Mucosa of stomach (tissue), 1 donor: ENCODE data around the gene RPH3AL.

ENCODE experiments used
- H3K27me3 ChIP-seq: one replicate; pipeline ENCODE4 v1.7.0; 2013; ENCODE audit warnings: mild to moderate bottlenecking, low read length; ENCODE audit not compliant: control insufficient read depth, insufficient read depth
- H3K36me3 ChIP-seq: one replicate; pipeline ENCODE4 v1.7.0; 2013; ENCODE audit warnings: low read length; ENCODE audit not compliant: control insufficient read depth, insufficient read depth
- H3K4me1 ChIP-seq: one replicate; pipeline ENCODE4 v1.7.0; 2013; ENCODE audit warnings: mild to moderate bottlenecking, low read length; ENCODE audit not compliant: control insufficient read depth, insufficient read depth
- H3K4me3 ChIP-seq: one replicate; pipeline ENCODE4 v1.7.0; 2013; ENCODE audit warnings: low read length
- H3K9ac ChIP-seq: one replicate; pipeline ENCODE4 v1.7.0; 2013; ENCODE audit warnings: mild to moderate bottlenecking, low read length, moderate library complexity
- H3K9me3 ChIP-seq: one replicate; pipeline ENCODE4 v1.7.0; 2013; ENCODE audit warnings: mild to moderate bottlenecking, low read length, moderate library complexity; ENCODE audit not compliant: control insufficient read depth
- donor health status: Pancreatic carcinoma.

RPH3AL gene

DNA sequence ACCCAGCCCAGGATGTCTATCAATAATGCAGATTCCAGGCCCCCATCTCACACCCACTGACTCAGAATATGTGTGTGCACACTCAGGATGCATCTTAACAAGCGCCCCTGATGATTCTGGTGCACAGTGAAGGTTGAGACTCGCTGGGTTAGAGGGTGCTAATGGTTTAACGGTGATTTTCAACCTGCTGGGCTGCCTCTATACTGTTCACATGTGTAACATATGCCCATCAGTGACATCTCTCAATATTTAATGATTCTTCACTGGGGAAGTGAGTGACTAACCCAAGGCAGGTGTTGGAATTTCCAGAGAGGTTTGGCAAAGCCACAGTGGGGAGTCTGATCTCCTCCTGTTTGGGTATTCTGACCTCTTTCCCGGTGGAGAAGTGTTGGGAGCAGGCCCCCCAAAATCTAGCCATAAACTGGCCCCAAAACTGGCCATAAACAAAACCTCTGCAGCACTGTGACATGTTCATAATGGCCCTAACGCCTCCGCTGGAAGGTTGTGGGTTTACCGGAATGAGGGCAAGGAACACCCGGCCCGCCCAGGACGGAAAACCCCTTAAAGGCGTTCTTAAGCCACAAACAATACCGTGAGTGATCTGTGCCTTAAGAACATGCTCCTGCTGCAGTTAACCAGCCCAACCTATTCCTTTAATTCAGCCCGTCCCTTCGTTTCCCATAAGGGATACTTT is 167.0 kb downstream of the RPH3AL start:
- Histone ChIP-seq H3K4me3 (no peak overlapping the region), H3K27me3 (peaks cover 33% of the 10 kb centered on the region), H3K9me3 (no peaks in the 10 kb centered on the region)

DNA sequence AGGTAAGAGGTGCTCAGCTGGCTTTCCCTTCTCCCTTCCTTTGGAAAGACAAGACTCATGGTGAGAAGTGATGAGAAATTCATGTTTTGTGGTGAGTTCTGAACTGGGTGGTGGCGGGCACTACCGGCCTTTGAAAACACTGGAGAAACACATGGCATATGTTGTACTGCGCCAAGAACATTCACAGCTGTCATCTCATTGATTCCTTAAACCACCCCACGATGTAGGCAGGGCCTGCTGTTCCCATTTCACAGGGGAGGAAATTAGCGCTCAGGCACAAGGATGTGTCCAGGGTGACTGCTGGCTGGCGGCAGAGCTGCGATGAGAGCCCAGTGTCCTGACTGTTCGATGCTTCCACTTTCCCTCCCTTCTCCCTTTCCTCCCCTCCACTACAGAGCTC is 169.6 kb downstream of the RPH3AL start:
- Histone ChIP-seq H3K27me3 (peaks cover 50% of the 10 kb centered on the region), H3K9me3 (no peaks in the 10 kb centered on the region), H3K9ac (no peak overlapping the region), H3K4me3 (no peak overlapping the region), H3K4me1 (peaks cover 33% of the 10 kb centered on the region), H3K36me3 (no peaks in the 10 kb centered on the region)

More for the DNA sequence above, 167.0 kb downstream of the RPH3AL start:
- no peak overlapping the region for H3K9ac ChIP-seq
- no peaks in the 10 kb centered on the region for H3K36me3 ChIP-seq
- peaks cover 12% of the 10 kb centered on the region for H3K4me1 ChIP-seq

DNA sequence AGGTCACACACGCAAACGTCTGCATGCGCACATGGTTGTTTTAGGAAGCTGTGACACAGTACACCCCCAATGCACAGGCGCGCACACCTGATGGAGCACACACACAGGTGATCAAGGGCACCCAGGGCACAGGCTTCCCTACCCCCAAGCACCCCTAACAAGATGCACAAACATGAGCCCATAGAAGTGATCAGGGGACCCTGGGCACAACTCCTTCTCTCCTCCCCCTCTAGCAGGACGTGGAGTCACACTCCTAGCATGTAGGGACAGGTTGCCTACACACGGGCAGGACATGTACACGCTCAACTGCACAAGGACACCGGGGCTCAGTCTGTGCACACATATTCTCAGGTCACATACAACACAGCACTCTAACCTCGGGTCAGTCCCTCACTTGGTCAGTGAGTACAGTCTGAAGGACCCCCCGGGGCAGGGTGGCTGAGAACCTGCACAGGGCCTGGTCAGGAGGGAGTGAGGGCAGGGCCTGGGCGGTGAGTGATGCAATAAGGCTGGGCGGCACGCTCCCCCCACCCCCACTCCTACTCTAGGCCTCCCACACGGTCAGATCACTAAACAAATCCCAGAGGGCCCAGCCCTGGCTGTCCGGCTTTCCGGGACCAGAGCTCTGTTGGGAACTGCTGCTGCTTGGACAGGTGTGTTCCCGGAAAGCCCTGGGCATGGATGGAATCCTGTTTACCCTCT is 170.4 kb downstream of the RPH3AL start:
- no peak overlapping the region for H3K9ac ChIP-seq
- H3K4me3 ChIP-seq: peak overlapping the region; percentile 25
- H3K4me1 ChIP-seq: peaks cover 33% of the 10 kb centered on the region
- H3K36me3 ChIP-seq: no peaks in the 10 kb centered on the region
- H3K9me3 ChIP-seq: no peaks in the 10 kb centered on the region
- peaks cover 50% of the 10 kb centered on the region for H3K27me3 ChIP-seq

DNA sequence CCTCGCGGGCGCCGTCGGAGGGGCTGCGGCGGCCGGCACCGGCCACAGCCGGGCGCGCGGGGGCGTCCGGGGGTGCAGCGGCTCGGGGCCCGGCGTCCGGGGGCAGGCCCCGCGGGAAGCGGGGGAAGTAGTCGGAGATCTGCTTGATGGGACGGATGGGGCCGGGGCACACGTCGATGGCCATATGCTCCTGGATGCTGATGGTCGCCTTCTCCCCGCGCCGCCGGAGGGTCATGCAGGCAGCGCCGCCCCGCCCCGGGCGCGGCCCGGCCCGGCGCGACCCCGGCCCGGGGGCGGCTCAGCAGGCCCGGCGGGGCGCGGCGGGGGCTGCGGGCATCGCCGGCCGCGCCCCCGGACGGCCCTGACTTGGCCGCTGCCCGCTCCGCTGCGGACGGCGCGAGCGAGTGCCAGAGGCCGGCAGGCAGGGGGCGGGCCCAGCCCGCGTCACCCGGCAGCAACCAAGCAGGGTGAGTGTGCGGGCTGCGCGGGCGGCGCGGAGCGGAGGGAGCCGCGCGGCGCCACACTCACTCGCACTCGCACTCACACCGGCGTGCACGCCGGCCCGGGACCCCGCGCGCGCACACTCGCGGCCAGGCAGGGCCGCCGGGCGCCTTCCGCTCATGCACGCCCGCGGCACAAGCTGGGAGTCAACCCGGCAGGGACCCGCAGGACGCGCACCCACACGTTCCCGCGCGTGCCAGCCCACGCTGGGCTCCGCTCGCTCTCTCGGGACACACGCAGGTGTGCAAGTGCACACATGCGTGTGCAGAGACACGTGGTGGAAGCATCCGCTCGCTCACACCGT is 171.2 kb downstream of the RPH3AL start, which contains the start of gene DOC2B:
Gene DOC2B, minus strand, starts transcription at position 406 of the 805 bp plus-strand sequence. Its CDS starts 171 bp downstream, at position 235.
- no peaks in the 10 kb centered on the region for H3K9me3 ChIP-seq
- peaks cover 33% of the 10 kb centered on the region for H3K4me1 ChIP-seq
- peaks cover 50% of the 10 kb centered on the region for H3K27me3 ChIP-seq
- H3K4me3 ChIP-seq: peak within 1 kb of the TSS; percentile 25
- no peak within 1 kb of the TSS for H3K9ac ChIP-seq
- no peaks in the 10 kb centered on the region for H3K36me3 ChIP-seq

DNA sequence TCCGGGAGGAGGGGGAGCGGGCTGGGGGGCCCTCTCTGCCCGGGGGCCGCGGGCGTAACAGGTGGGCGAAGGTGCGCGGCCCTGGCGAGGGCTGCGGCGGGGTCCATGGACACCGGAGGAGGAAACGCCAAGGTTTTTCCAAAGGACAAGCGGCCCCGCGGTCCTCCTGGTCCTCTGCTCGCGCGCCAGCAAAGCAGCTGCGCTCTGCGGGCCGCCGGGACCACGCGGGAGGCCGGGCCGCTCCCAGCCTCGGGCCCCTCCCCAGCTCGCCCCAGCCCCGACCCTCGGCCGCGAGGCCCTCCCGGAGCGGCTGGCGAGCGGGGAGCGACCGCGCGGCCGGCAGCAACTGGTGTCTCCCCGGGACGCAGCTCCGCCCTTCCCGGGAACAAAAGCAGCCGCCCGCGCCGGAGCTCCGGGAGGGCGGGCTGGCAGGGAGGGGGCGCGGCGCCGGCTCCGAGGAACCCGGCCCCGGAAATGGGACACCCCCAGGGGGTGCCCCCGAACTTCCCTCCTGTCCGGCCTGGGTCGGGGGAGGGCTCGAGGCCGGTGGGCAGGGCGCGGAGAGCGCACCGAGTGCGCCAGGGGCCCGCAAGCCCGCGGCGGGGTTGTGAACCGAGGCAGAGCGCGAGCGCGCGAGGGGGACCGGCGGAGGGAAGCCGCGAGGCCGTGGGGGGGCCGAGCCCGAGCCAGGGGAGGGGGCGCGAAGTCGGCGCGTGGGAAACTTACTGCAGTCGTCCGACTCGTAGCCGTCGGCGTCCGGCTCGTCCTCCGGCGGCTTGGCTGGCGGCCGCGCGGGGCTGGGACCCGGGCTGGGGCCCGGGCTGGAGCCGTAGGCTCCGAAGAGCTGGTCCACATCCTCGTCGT is 172.0 kb downstream of the RPH3AL start:
- Histone ChIP-seq H3K4me1 (peaks cover 33% of the 10 kb centered on the region), H3K4me3 (no peak overlapping the region), H3K9me3 (no peaks in the 10 kb centered on the region), H3K9ac (peak overlapping the region; percentile 43), H3K27me3 (peaks cover 50% of the 10 kb centered on the region), H3K36me3 (no peaks in the 10 kb centered on the region)

DNA sequence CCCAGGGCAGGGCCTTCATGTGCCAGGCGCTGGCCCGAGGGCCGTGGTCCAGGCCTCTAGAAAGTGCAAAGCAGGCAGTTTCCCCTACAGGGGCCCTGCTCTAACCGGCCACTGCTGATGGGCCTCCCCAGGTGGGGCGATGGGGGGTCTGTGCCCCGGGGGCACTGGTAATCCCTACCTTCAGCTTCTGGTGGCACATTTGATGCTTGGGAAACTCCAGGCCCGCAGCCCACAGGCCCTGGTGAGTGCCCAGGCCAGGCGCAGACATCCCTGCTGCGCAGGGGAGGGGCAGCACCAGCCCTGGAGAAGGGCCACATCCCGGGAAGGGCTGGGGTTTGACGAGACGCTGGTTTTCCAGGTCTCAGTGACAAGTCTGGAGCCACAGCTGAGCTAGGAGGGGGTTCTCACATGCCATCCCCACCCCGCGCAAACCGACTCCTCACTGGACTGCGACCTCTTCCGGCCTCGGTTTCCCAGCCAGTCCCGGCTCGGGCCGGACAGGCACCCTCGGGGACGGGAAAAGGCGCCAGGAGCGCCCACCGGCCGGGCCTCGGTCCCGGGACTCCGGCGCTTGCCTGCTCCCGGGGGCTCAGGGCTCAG is 172.7 kb downstream of the RPH3AL start:
- no peaks in the 10 kb centered on the region for H3K36me3 ChIP-seq
- H3K9ac ChIP-seq: peak overlapping the region; percentile 43
- H3K4me1 ChIP-seq: peaks cover 33% of the 10 kb centered on the region
- peaks cover 50% of the 10 kb centered on the region for H3K27me3 ChIP-seq
- H3K9me3 ChIP-seq: no peaks in the 10 kb centered on the region
- H3K4me3 ChIP-seq: no peak overlapping the region

DNA sequence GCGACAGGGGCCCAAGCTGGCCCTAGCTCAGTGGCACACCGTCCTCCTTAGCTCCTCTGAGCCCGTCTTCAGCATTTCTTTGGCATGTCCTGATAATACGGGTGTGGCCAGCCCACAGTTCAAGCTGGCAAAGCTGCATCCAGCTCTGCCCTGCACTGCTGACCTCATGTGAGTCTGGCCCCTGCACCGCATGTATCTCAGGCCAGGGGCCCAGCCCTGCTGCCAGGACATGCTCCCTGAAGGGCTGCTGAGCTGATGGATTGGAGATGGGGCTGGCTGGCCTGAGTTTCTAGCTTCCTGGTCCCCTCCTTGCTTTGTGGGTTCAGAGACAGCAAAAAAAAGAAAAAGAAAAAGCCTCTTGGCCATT is 173.6 kb downstream of the RPH3AL start:
- no peak overlapping the region for H3K9ac ChIP-seq
- H3K4me1 ChIP-seq: peaks cover 33% of the 10 kb centered on the region
- H3K4me3 ChIP-seq: no peak overlapping the region
- no peaks in the 10 kb centered on the region for H3K36me3 ChIP-seq
- no peaks in the 10 kb centered on the region for H3K9me3 ChIP-seq
- peaks cover 48% of the 10 kb centered on the region for H3K27me3 ChIP-seq

DNA sequence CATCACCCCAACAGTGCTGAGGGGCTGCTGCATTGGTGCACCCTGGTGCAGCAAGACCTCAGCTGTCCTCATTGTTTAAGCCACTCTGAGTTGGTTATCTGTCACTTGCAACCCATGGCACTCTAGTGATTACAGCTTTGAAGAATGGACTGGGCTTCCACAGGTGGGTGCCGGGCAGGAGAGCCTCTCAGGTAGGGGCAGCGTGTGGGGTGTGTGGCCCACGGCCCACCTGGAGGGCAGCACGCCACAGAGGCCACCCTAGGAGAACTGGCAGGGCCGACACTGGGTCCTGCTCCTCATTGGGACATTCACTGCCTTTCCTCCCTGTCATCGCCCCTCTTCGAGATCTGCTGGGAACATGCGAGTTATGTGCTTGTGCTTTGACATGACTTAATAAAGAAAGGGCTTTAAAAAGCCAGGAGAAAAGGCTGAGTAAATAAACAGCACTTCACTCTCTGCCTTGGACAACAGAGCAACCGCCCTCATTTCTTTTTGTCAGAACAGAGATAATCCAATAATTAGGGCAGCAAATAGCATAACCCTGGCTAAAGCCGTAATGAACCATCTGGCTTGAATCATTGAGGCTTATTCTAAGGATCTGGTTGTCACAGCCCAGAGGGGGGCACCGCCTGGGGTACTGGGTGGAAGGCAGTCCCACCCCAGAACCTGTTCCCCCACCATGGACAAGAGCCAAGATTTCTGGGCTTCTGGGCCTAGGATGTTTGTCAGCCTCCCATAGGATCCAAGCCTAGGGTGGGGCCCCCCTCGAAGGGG is 174.1 kb downstream of the RPH3AL start:
- H3K9ac ChIP-seq: no peak overlapping the region
- H3K36me3 ChIP-seq: no peaks in the 10 kb centered on the region
- H3K27me3 ChIP-seq: peaks cover 43% of the 10 kb centered on the region
- no peaks in the 10 kb centered on the region for H3K9me3 ChIP-seq
- H3K4me1 ChIP-seq: peaks cover 33% of the 10 kb centered on the region
- H3K4me3 ChIP-seq: no peak overlapping the region

DNA sequence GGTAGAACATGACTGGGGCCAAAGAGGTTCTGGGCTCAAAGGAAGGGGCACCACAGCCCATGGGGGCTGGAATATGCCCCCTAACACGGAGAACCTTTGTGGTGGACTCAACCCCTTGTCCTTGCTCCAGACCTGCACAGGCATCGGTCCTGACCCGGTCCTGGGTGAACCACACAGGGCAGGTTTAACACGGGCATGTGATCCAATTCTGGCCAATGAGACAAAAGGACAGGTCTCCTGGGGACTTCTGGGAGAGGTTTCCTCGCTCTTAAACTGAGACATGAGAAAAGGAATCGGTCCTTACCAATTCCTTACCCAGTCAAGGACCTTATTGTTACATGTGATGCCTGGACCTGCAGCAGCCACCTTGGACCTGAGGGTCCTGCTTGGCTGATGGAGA is 174.8 kb downstream of the RPH3AL start:
- no peak overlapping the region for H3K9ac ChIP-seq
- H3K4me1 ChIP-seq: peaks cover 32% of the 10 kb centered on the region
- H3K36me3 ChIP-seq: no peaks in the 10 kb centered on the region
- no peak overlapping the region for H3K4me3 ChIP-seq
- H3K9me3 ChIP-seq: no peaks in the 10 kb centered on the region
- H3K27me3 ChIP-seq: peaks cover 39% of the 10 kb centered on the region

DNA sequence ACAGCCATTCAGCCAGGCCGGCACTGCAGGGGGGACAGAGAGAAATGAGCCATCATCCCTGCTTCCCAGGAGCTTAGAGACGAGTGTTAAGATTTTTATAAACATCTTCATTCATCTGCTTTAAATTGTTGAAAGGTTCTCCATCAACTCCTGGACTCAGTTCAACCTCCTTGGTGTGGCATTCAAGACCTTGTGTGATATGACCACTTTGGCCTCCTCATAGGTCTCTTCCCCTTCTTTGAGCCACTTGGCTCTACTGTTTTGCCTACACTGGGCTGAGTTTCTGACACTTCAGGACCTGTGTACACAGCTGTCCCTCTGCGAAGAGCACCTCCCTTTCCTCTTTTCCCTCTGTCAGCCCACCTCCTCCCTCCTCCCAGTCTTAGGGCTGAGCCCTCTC is 175.5 kb downstream of the RPH3AL start:
- H3K9ac ChIP-seq: no peak overlapping the region
- H3K27me3 ChIP-seq: peaks cover 33% of the 10 kb centered on the region
- no peak overlapping the region for H3K4me3 ChIP-seq
- H3K4me1 ChIP-seq: peaks cover 26% of the 10 kb centered on the region
- H3K36me3 ChIP-seq: no peaks in the 10 kb centered on the region
- no peaks in the 10 kb centered on the region for H3K9me3 ChIP-seq
